ENCODE measurements around the gene ZFYVE1. TPM values are rescaled to one million over a fixed set of nuclear protein-coding genes. Genes with fewer than 3 reads are reported as not detected.

ZFYVE1 gene
- total RNA-seq, 2 experiments from 2014 or later = 11.5 to 14.3 TPM

DNA sequence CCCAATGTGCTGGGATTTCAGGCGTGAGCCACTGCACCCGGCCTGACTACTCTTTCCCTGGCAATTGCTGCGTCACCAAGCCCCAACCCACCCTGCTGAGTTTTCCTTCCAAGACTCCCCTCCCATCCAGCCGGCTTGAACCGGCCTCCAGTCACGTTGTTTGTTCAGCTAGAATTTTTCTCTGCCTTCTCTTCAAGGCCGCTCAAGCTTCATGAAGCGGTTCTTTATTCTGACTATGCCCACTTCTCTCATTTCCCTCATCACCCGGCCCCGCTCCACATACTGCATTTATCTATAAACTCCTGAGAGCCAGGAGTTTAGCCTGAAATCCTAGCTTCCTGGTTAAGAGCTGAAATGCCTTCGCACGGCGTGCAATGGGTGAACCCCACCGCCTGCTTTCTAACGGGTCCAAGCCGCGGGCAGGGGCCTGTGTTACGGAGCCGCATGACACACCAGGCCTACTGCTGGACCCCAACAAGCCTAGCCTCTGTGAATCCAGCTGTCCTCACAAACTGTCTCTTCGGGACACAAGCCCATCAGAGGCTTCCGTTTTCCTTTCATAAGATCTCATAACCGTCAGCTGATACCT, 101.6 kb downstream of the ZFYVE1 start:
- no peaks in the 10 kb centered on the region for H3K9me2 ChIP-seq (ENCODE audit: insufficient read depth, low read length)
- peaks cover 17% of the 10 kb centered on the region for H3K36me3 ChIP-seq (ENCODE audit: insufficient read depth, low read length)
- no peak for DNase-seq (ENCODE audit: low spot score)
- H3K4me3 ChIP-seq (ENCODE audit: low read depth, low read length, poor library complexity, severe bottlenecking) = peak overlapping the region; percentile 85
- CTCF ChIA-PET (ENCODE audit: unreplicated experiment) = no interaction called here
- peak overlapping the region; percentile 99 for H2AFZ ChIP-seq (ENCODE audit: low read length)
- no TSS peak for BruUV-seq (replicated peaks)
- H3K27ac ChIP-seq (ENCODE audit: low read depth, low read length, poor library complexity, severe bottlenecking) = no peak overlapping the region
- no peaks in the 10 kb centered on the region for H4K20me1 ChIP-seq (ENCODE audit: insufficient read depth, low read length)
- intact Hi-C loops (cut with micrococcal nuclease; ENCODE audit: unreplicated experiment) = no loop called here
- peak overlapping the region; percentile 74 for H3K4me2 ChIP-seq (ENCODE audit: low read length)
- POLR2A ChIA-PET = interaction anchor here (0.6 kb wide), 1 partner anchor 572 kb away, joined by 3 read pairs; no protein-coding TSS in a partner anchor
- H3K4me1 ChIP-seq (ENCODE audit: insufficient read depth, low read length, poor library complexity, severe bottlenecking) = peaks cover 12% of the 10 kb centered on the region
- peaks cover 32% of the 10 kb centered on the region for H3K79me2 ChIP-seq (ENCODE audit: insufficient read depth, low read depth, low read length)
- TF ChIP-seq EZH2phosphoT487 (IDR thresholded peaks at IDR 0.05; ENCODE audit: borderline replicate concordance, low read depth, low read length) = no peak
- TF ChIP-seq, protein P1, sequence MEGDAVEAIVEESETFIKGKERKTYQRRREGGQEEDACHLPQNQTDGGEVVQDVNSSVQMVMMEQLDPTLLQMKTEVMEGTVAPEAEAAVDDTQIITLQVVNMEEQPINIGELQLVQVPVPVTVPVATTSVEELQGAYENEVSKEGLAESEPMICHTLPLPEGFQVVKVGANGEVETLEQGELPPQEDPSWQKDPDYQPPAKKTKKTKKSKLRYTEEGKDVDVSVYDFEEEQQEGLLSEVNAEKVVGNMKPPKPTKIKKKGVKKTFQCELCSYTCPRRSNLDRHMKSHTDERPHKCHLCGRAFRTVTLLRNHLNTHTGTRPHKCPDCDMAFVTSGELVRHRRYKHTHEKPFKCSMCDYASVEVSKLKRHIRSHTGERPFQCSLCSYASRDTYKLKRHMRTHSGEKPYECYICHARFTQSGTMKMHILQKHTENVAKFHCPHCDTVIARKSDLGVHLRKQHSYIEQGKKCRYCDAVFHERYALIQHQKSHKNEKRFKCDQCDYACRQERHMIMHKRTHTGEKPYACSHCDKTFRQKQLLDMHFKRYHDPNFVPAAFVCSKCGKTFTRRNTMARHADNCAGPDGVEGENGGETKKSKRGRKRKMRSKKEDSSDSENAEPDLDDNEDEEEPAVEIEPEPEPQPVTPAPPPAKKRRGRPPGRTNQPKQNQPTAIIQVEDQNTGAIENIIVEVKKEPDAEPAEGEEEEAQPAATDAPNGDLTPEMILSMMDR (conservative IDR thresholded peaks at IDR 0.05; ENCODE audit: low read length) = no peak
- H3K9me3 ChIP-seq (ENCODE audit: low read length) = no peaks in the 10 kb centered on the region

DNA sequence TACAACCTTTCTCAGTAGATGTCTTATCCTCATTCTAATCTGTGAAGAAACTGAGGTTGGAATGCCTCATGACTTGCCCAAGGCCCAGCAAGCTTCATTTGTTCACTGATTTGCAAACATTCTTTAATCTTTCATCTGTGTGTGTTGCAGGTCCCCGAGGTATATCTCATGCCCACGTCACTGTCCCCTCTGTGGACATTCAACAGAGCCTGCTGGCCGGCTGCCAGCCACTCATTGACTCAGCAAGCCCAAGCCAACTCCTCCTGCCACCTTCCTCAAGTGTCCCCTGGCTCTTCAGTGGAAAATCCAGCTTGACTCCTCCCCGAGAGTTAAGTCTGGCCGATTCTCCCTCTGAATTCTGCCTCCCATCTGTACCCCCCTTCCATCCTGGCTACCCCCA, 102.6 kb downstream of the ZFYVE1 start:
- CTCF ChIA-PET (ENCODE audit: unreplicated experiment) = no interaction called here
- POLR2A ChIA-PET = no interaction called here
- H3K4me1 ChIP-seq (ENCODE audit: insufficient read depth, low read length, poor library complexity, severe bottlenecking) = peaks cover 12% of the 10 kb centered on the region

DNA sequence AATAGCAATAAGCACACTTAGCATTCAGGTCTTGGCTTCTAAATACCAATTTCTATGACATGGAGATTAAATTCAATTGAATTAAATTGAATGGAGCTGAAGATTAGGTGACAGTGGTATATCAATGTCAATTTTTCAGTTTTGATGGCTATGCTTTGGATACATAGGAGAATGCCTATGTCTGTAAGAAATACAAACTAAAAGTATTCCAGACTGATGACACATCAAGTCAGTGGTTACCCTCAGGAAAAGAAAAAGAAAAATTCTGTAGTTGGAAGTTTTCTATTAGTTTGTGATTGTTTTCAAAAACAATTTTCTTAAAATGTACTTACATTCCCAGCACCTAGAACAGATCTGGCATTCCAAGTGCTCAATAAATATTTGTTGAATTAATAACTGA, 105.5 kb downstream of the ZFYVE1 start:
- no peak for TF ChIP-seq EZH2phosphoT487 (IDR thresholded peaks at IDR 0.05; ENCODE audit: borderline replicate concordance, low read depth, low read length)
- TF ChIP-seq, protein P1 (conservative IDR thresholded peaks at IDR 0.05; ENCODE audit: low read length) = no peak
- H3K4me1 ChIP-seq (ENCODE audit: insufficient read depth, low read length, poor library complexity, severe bottlenecking) = peaks cover 5% of the 10 kb centered on the region
- no peaks in the 10 kb centered on the region for H3K9me3 ChIP-seq (ENCODE audit: low read length)
- BruUV-seq (replicated peaks) = no TSS peak
- H3K4me3 ChIP-seq (ENCODE audit: low read depth, low read length, poor library complexity, severe bottlenecking) = no peak overlapping the region
- no peak overlapping the region for H2AFZ ChIP-seq (ENCODE audit: low read length)
- DNase-seq (ENCODE audit: low spot score) = no peak
- ChIA-PET CTCF (ENCODE audit: unreplicated experiment) (no interaction called here), POLR2A (no interaction called here)
- intact Hi-C loops (cut with micrococcal nuclease; ENCODE audit: unreplicated experiment) = no loop called here
- H3K36me3 ChIP-seq (ENCODE audit: insufficient read depth, low read length) = no peaks in the 10 kb centered on the region
- H3K79me2 ChIP-seq (ENCODE audit: insufficient read depth, low read depth, low read length) = no peaks in the 10 kb centered on the region
- H3K27ac ChIP-seq (ENCODE audit: low read depth, low read length, poor library complexity, severe bottlenecking) = no peak overlapping the region
- H3K9me2 ChIP-seq (ENCODE audit: insufficient read depth, low read length) = no peaks in the 10 kb centered on the region
- H4K20me1 ChIP-seq (ENCODE audit: insufficient read depth, low read length) = no peaks in the 10 kb centered on the region
- H3K4me2 ChIP-seq (ENCODE audit: low read length) = no peak overlapping the region

More for the DNA sequence above, 102.6 kb downstream of the ZFYVE1 start:
- no TSS peak for BruUV-seq (replicated peaks)
- Histone ChIP-seq H4K20me1 (ENCODE audit: insufficient read depth, low read length) (no peaks in the 10 kb centered on the region), H3K36me3 (ENCODE audit: insufficient read depth, low read length) (peaks cover 8% of the 10 kb centered on the region; the same call in 1 of the 2 replicates), H3K27ac (ENCODE audit: low read depth, low read length, poor library complexity, severe bottlenecking) (no peak overlapping the region), H3K4me2 (ENCODE audit: low read length) (no peak overlapping the region), H3K79me2 (ENCODE audit: insufficient read depth, low read depth, low read length) (peaks cover 24% of the 10 kb centered on the region), H3K4me3 (ENCODE audit: low read depth, low read length, poor library complexity, severe bottlenecking) (no peak overlapping the region), H3K9me2 (ENCODE audit: insufficient read depth, low read length) (no peaks in the 10 kb centered on the region), H2AFZ (ENCODE audit: low read length) (no peak overlapping the region), H3K9me3 (ENCODE audit: low read length) (no peaks in the 10 kb centered on the region)
- intact Hi-C loops (cut with micrococcal nuclease; ENCODE audit: unreplicated experiment) = no loop called here
- no peak for TF ChIP-seq EZH2phosphoT487 (IDR thresholded peaks at IDR 0.05; ENCODE audit: borderline replicate concordance, low read depth, low read length)
- TF ChIP-seq, protein P1 (conservative IDR thresholded peaks at IDR 0.05; ENCODE audit: low read length) = no peak
- DNase-seq (ENCODE audit: low spot score) = no peak

All from OCI-LY7 (cell line).